OCI-LY3 (cell line): ENCODE measurements around the gene SULT6B1.

ENCODE experiments used
- H2AFZ ChIP-seq: fragments of 200-600, 300-600 bp; shearing (Covaris generic); 2 replicates; pipeline ENCODE4 v1.6.0; 2014; ENCODE audit warnings: antibody characterized with exemption, low read depth, low read length
- H3K27ac ChIP-seq: fragments of 200-600, 300-600 bp; sonication (generic); 2 replicates; pipeline ENCODE4 v1.5.1; 2014; ENCODE audit warnings: mild to moderate bottlenecking, low read length, moderate library complexity, mixed read lengths
- H3K27me3 ChIP-seq: fragments of 200-600, 300-600 bp; sonication (generic); 2 replicates; pipeline ENCODE4 v1.6.1; 2014; ENCODE audit warnings: low read depth, low read length, mixed read lengths
- H3K36me3 ChIP-seq: fragments of 200-600, 300-600 bp; sonication (generic); replicated peaks from 2 replicates; pipeline ENCODE3; 2014; ENCODE audit warnings: low read depth, low read length, mixed read lengths
- H3K4me1 ChIP-seq: fragments of 300-600, 200-600 bp; sonication (generic); 2 replicates; pipeline ENCODE4 v1.6.1; 2014; ENCODE audit warnings: low read length, mixed read lengths
- H3K4me2 ChIP-seq: fragments of 200-600, 300-600 bp; sonication (generic); 2 replicates; pipeline ENCODE4 v1.6.1; 2014; ENCODE audit warnings: low read length, mixed read lengths
- H3K4me3 ChIP-seq: fragments of 300-600, 200-600 bp; sonication (generic); 2 replicates; pipeline ENCODE4 v1.5.1; 2014; ENCODE audit warnings: antibody characterized with exemption, mild to moderate bottlenecking, low read length, moderate library complexity
- H3K79me2 ChIP-seq: fragments of 300-600, 200-600 bp; shearing (Covaris generic); 2 replicates; pipeline ENCODE4 v1.6.1; 2014; ENCODE audit warnings: mild to moderate bottlenecking, low read length, mixed read lengths
- H3K9ac ChIP-seq: fragments of 300-600, 200-600 bp; shearing (Covaris generic); 2 replicates; pipeline ENCODE4 v1.6.0; 2014; ENCODE audit warnings: mild to moderate bottlenecking, low read length, moderate library complexity
- H3K9me3 ChIP-seq: fragments of 200-600, 300-600 bp; shearing (Covaris generic); 2 replicates; pipeline ENCODE4 v1.6.1; 2014; ENCODE audit warnings: low read length, mixed read lengths; ENCODE audit not compliant: insufficient read depth
- H4K20me1 ChIP-seq: fragments of 200-600, 300-600 bp; sonication (generic); 2 replicates; pipeline ENCODE4 v1.6.1; 2016; ENCODE audit warnings: low read length, mixed read lengths; ENCODE audit not compliant: insufficient read depth
- CTCF ChIP-seq: fragments of 200-600, 300-600 bp; sonication (generic); IDR thresholded peaks from 2 replicates; pipeline ENCODE4 v1.5.1; 2014; ENCODE audit warnings: antibody characterized with exemption, low read length, low read depth
- EZH2phosphoT487 ChIP-seq: fragments of 200-600 bp; shearing (Covaris generic); IDR thresholded peaks from 2 replicates; pipeline ENCODE4 v1.6.1; 2018; ENCODE audit warnings: antibody characterized with exemption, mixed run types, low read depth

Gene SULT6B1

GRCh38 chr2:37191747-37192146, 3.3 kb upstream of the SULT6B1 start:
- no peak overlapping the region for H3K27ac ChIP-seq
- no peaks in the 10 kb centered on the region for H3K36me3 ChIP-seq
- H3K9ac ChIP-seq = no peak overlapping the region
- no peaks in the 10 kb centered on the region for H3K27me3 ChIP-seq
- H3K4me1 ChIP-seq = peaks cover 3% of the 10 kb centered on the region
- peaks cover 4% of the 10 kb centered on the region for H3K79me2 ChIP-seq
- no peaks in the 10 kb centered on the region for H3K9me3 ChIP-seq
- H2AFZ ChIP-seq = no peak overlapping the region
- no peak overlapping the region for H3K4me3 ChIP-seq
- no peaks in the 10 kb centered on the region for H4K20me1 ChIP-seq
- H3K4me2 ChIP-seq = no peak overlapping the region
- TF ChIP-seq EZH2phosphoT487 = no peak
- no peak for TF ChIP-seq CTCF

DNA sequence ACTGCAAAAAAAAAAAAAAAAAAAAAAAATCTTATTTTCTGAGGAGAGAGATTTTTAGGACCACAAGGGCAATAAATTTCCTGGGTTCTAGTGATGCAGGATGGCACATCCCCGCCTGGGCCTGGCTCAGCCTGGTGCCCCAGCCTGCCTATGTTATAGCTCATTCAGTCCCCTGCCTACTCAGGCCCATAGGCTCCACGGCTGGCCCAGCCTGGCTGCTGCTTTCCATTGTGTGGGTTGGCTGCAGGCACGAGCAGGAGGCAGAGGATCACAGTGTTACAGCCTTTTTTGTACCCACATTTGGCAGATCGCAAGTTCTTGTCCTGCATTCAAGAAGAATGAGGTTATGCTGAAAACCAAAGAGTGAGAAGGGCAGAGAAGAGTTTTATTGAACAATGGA, 2.8 kb upstream of the SULT6B1 start:
- H3K27ac ChIP-seq = no peak overlapping the region

DNA sequence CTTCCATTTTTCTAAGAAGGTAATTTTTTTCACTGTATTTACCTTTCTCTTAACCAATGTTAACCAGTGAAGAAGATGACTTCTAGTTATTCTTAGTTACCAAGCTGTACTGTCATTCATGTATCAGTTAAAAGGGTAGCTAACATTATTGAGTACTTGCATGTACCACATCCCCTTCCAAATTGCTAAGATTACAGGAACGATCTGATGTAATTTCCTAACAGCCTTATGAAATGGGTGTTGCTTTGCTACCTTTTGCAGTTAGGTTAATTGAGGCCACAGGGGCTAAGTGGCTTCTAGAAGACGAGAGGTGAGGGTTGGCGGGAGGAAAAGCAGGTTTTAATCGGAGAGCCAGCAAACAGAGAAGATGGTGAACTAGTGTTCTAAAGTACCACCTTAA, 1.8 kb upstream of the SULT6B1 start:
- H3K9ac ChIP-seq = no peak overlapping the region
- no peak overlapping the region for H3K27ac ChIP-seq
- TF ChIP-seq EZH2phosphoT487 (no peak), CTCF (no peak)
- H2AFZ ChIP-seq = no peak overlapping the region
- no peaks in the 10 kb centered on the region for H3K4me1 ChIP-seq
- H3K4me2 ChIP-seq = no peak overlapping the region
- H4K20me1 ChIP-seq = no peaks in the 10 kb centered on the region
- H3K36me3 ChIP-seq = no peaks in the 10 kb centered on the region
- no peak overlapping the region for H3K4me3 ChIP-seq
- no peaks in the 10 kb centered on the region for H3K9me3 ChIP-seq
- no peaks in the 10 kb centered on the region for H3K79me2 ChIP-seq
- H3K27me3 ChIP-seq = peaks cover 5% of the 10 kb centered on the region; the same call in 1 of the 2 replicates

More for the DNA sequence above, 2.8 kb upstream of the SULT6B1 start:
- H3K4me1 ChIP-seq = peaks cover 3% of the 10 kb centered on the region
- H3K27me3 ChIP-seq = peaks cover under 1% of the 10 kb centered on the region; the same call in 1 of the 2 replicates
- H3K79me2 ChIP-seq = no peaks in the 10 kb centered on the region
- H3K9ac ChIP-seq = no peak overlapping the region
- no peaks in the 10 kb centered on the region for H3K36me3 ChIP-seq
- TF ChIP-seq CTCF (no peak), EZH2phosphoT487 (no peak)
- H3K9me3 ChIP-seq = no peaks in the 10 kb centered on the region
- no peak overlapping the region for H2AFZ ChIP-seq
- H3K4me3 ChIP-seq = no peak overlapping the region
- no peaks in the 10 kb centered on the region for H4K20me1 ChIP-seq
- no peak overlapping the region for H3K4me2 ChIP-seq

DNA sequence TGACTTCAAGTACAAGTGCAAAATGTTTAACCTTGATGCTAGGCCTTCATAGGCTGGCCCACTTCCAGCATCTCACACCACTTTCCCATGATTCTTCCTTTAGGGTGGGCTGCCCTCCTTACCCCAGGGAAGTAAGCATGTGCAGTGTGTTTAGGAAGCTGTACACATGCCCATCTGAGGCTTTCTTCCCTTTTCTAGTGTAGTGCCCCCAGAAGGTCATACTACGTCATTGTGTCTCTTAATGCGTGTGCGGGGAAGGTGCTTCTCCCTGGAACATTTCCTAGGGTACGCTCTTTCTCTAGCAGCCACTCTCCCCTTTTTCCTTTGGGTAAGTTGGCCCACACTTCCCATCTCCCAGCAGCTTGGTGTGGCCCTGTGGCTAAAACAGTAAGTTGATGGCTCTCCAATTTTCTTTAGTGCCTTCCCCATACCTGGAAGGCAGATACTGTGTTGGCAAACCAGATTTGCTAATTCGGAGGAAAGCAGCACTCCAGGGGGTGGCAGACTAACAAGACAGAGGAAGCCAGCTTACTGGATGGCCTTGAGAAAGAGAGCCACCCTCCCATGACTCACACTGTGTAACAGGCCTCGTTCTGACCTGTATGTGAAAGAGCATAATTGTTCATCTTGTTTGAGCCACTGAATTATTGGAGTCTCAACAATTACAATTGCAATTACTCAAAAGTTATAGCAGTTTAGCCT, 1.1 kb upstream of the SULT6B1 start:
- H3K9me3 ChIP-seq = no peaks in the 10 kb centered on the region
- H3K79me2 ChIP-seq = no peaks in the 10 kb centered on the region
- H3K27me3 ChIP-seq = peaks cover 5% of the 10 kb centered on the region; the same call in 1 of the 2 replicates
- no peak overlapping the region for H2AFZ ChIP-seq
- H3K36me3 ChIP-seq = no peaks in the 10 kb centered on the region
- TF ChIP-seq CTCF (no peak), EZH2phosphoT487 (no peak)
- H4K20me1 ChIP-seq = no peaks in the 10 kb centered on the region
- no peak overlapping the region for H3K27ac ChIP-seq
- no peak overlapping the region for H3K4me2 ChIP-seq
- H3K9ac ChIP-seq = no peak overlapping the region
- H3K4me3 ChIP-seq = no peak overlapping the region
- no peaks in the 10 kb centered on the region for H3K4me1 ChIP-seq
